NCI-H2081 (cell line): ENCODE measurements around the gene SLX9.

Experiments used
- DNase-seq, 2 experiments: peaks; one replicate each; lab custom pipeline; 2025; lab: John Stamatoyannopoulos, UW

The SLX9 gene

DNA sequence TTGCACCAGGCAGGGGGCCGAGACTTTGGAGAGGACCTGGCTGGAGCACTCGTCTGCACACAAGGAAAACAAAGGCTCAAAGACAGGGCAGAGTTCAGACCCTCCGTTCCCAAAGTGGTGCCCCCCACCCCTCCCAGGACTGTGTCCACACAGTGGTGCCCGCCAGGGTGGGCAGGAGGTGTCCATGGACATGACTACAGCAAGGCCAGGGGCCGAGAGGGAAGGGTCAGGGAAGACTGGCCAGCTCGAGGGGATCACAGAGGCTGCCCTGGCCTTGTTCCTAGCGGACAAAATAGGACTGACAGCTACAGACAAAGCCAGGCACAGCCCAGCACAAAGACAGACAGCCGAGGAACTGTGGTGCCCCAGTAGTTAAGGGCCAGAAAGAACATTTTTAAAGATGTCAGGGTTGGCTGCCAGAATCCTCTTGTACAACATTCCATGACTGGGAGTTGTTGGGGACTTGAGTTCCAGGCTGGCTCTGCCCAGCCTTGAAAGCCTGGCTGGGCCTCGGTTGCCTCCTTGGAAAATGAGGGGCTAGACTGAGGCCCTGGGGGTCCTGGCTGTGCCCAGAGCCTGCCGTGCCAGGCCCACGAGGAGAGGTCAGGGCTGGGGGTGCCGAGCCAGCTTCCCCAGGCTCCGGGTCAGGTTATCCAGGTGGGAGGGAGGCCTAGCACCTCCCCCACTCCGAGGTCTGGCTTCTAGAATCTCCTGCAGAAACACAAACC, 63.7 kb downstream of the SLX9 start:
- no peak for DNase-seq

GRCh38 chr21:45004059-45004422, 64.2 kb downstream of the SLX9 start:
- no peak for DNase-seq

- DNase-seq = no peak
Measured at GRCh38 chr21:45004481-45005247, 64.8 kb downstream of the SLX9 start.

DNA sequence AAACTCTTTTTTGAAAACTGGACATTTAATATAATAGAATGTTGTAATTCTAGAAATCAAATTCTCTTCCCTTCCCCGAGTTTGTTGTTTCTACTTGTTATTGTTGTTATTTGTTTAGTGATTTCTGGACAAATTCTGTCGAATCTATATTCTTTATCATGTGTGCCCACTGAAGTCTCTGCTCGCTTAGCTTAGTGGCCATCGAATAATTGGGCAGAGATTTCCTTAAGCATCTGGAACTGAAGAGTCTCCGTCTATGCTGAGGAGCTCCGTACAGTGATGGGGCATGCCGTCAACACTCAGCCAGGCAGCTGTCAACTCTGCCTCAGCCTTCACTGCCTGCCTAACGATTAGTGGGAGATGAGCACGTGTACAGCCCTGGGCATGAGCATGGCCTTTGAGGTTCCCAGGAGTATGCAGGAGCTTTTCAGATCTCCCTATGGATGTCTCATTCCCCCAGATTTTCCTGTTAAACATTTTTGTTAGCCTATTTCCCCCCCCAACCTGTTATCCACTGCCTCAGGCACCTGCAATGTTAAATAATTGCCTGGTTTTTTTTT, 66.8 kb downstream of the SLX9 start:
- DNase-seq = no peak

DNA sequence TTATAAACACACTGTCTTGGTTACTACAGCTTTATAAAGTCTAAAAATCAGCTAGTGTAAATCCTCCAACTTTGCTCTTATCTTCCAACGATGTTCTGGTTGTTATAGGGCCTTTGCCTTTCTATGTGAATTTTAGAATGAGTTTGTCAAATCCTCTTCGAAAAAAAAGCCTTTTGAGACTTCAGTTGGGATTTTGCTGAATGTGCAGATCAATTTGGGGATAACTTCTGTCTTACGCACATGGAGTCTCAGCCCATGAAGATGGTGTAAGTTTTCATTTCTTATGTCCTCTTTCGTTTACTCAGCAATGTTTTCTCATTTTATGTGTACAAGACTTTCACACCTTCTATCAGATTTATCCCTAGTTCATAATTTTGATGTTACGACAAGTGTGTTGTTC, 69.8 kb downstream of the SLX9 start:
- DNase-seq = no peak

- no peak for DNase-seq
Measured at GRCh38 chr21:45010096-45010495, 70.3 kb downstream of the SLX9 start.

- no peak for DNase-seq
Measured at GRCh38 chr21:45010860-45011259, 71.0 kb downstream of the SLX9 start.

GRCh38 chr21:45011426-45011825, 71.6 kb downstream of the SLX9 start:
- no peak for DNase-seq

DNA sequence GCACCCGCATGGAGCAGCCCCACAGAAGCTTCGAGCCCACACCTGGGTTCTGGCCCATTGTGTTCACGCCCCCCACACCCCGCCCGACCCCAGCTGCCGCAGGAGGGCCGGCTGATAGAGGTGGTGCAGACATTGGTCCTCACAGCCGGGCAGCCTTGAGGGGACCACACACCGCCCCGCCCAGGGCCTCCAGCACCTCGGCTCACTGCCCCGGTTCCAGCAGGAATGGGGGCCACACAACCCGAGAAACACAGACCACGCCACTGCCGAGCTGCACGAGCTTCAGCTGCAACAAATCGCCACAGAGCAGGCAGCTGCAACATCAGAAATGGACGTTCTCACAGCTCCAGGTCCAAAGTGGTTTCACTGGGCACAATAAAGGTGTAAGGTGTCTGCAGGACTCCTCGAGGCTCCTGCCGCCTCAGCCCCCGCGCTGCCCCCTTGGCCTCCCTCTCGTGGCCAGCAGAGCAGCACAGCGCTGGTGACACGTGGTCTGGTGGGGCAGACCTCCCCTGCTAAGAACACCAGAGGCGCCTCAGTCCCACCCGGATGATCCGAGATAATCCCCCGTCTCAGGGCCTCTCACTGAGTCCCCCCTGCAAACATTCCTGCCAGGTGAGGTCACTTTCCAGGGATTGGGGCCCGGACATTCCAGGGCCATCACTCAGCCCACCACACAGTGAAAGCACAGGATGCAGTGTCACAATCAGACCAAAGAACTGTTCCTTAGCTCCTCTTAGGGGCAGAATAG, 72.3 kb downstream of the SLX9 start:
- no peak for DNase-seq

DNA sequence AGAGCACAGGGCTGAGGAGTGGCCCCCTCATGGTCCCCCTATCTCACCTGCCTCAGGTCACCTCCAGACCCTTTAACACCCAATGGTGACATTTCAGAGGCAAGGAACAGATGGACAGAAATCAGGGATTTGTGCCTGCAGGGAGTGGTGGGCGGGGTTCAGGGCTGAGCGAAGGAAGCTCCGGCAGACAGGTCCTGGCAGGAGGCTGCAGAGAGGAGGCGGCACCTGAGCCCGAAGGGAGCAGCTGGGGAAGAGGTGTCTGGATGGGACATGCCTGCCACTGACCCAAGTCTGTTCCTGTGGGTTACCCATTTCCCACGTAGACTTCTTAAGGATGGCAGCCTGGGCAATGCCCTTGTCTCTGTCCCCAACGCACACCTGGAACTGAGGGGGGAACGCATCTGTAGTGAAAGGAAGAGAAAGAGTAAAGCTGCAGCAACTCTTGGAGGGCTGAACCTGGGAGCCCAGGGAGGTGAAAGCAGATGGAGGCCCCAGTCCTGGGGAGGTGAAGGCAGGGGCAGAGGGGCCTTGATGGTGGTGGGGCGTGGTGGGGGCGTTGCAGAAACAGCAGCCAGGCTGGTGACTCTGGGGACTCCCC, 72.9 kb downstream of the SLX9 start:
- DNase-seq = no peak

DNA sequence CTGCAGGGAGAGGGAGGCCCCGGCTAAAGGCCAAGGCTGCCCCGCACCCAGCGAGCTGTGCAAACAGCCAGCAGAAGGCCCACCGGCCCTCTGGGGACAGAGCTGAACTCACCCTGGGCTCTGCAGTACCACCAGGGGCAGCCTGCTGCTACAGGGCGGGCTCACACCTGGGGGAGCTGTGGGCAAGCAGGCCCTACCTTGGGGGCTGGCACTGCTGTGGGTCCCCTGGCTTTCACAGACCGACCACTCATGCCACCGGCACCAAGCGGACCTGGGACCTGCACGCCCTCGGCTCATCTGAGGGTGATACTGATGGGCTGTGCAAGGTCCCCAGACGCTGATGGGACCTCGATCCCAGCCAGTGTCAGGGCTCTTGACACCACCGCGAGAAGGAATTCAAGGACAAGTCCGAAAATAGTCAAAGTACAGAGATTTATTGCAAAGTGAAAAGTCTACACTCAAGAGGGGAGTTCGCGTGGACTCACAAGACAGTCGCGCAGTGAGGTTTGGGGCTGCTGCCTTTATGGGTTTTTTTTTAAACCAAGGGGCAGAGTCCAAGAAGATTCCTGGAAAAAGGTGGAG, 73.5 kb downstream of the SLX9 start:
- no peak for DNase-seq

GRCh38 chr21:45014747-45015468, 75.1 kb downstream of the SLX9 start:
- DNase-seq = no peak

- DNase-seq = no peak
Measured at GRCh38 chr21:45015469-45015860, 75.6 kb downstream of the SLX9 start.

DNA sequence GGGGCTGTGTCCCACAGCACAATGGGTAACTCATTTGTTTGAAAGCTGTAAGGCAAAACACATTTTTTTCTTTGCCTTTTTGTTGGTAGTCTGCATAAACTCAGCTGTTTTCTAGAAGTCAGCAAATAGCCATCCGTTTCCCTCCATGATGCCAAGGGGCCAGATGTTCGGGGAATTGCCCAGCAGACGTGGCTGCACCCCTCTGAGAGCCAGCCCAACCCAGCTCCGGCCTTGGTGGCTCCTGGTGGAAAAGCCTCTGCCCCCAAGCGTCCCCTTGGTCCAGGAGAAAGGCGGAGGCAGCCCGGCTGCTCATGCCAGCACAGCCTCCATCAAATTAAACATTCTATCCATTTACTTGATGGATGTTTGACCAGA, 76.2 kb downstream of the SLX9 start:
- DNase-seq = no peak

DNA sequence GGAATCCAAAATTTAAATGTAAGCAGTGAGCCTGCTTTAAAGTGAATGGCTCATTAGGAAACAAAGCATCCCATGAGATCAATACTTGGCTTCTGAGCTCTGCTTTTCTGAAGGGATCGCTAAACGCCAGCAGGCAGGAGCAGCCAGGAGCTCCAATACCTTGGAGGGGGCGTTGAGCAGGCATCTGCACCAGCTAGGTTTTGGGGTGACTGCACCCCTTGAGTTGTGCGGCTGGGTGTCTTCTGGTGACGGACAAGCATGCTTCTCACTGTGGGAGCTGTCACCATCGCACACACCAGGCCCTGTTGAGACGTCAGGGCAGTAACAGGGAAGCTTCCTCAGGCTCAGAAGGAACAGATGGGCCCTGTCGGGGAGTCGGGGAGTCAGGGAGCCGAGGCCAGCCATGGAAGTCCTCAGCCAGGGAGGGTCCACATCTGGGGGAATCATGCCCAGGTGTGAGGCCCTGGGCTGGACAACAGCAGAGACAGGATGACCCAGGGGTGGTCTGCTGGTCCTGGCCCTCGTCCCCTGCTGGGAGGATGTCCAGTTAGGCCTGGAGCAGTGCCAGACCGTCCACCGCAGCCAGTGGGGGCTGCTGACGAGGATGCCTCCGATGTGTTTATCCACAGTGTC, 76.7 kb downstream of the SLX9 start:
- no peak for DNase-seq

- DNase-seq = no peak
Measured at GRCh38 chr21:45017039-45017960, 77.5 kb downstream of the SLX9 start.

- DNase-seq = no peak
Measured at GRCh38 chr21:45018131-45019075, 78.6 kb downstream of the SLX9 start.

DNA sequence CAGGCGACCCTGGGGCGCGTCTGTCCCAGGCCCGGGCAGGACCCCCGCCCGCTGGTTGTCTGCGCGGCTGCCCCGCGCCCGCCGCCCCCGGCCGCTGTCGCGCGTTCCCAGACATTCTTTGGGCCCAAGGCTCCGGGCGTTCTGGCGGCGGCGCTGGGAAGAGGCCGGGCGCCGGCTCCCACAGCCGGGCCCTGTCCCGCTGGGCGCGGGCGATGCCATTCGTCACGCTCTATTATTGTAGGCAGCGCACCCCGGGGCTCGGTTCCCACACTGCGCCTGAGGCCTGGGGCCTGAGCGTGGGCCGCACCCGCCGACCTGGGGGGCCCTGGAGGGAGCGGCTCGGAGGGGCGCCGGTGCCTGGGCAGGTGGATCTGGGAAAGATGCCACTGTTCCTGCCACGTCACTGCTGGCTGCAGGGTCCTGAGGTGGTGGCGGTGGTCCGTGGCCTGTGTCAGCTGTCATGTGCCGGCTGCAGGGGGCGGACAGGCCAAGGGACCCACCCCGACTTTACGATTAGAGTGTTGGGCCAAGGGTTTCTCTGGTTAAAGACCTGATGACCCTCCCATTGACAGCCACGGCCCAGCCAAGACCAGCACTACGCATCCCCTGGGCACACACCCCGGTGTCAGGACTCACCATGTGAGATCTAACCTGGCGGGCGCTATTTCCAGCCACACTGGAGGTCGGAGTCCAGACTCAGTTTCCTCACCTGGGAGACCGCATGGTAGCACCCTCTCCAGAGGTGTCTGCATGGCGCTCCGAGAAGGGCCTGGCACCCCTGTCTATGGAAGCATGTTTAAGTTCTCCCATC, 79.5 kb downstream of the SLX9 start:
- DNase-seq = no peak
